Choroid plexus epithelial cell (primary cell): ENCODE data around the gene SETBP1.

Experiments
- DNase-seq: peaks from one replicate; pipeline ENCODE4 v3.0.0-alpha.2; 2010; ENCODE audit warnings: low read depth
- H3K4me3 ChIP-seq: 2 replicates; pipeline ENCODE4 v1.5.1; 2011; ENCODE audit warnings: low read depth, mild to moderate bottlenecking, control low read depth, low read length, moderate library complexity
- TF ChIP-seq, protein P1 (sequence below): conservative IDR thresholded peaks from 2 replicates; pipeline ENCODE4 v1.5.1; 2011; ENCODE audit warnings: low read depth, mild to moderate bottlenecking, control low read depth, inconsistent platforms, low read length, moderate library complexity

SETBP1 gene

DNA sequence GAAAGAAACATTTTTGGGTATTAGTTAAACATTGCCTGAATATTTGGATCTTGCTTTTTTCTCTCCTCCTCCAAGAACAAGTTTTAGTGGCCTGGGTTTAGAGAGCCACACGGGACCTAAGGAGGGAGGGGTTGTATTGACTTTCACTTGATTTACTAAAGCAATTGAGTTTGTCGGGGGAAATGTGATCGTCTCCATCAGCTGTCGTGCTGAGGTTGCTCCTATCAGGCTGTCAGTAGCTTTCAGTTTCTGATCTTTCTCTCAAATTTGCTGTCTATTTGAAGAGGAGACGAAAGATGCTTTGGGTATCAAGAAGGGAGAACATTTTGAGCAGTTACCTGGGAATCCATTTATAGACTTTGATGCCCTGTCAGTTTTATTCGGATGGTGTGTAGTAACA is 106.0 kb downstream of the SETBP1 start:
- TF ChIP-seq, protein P1, sequence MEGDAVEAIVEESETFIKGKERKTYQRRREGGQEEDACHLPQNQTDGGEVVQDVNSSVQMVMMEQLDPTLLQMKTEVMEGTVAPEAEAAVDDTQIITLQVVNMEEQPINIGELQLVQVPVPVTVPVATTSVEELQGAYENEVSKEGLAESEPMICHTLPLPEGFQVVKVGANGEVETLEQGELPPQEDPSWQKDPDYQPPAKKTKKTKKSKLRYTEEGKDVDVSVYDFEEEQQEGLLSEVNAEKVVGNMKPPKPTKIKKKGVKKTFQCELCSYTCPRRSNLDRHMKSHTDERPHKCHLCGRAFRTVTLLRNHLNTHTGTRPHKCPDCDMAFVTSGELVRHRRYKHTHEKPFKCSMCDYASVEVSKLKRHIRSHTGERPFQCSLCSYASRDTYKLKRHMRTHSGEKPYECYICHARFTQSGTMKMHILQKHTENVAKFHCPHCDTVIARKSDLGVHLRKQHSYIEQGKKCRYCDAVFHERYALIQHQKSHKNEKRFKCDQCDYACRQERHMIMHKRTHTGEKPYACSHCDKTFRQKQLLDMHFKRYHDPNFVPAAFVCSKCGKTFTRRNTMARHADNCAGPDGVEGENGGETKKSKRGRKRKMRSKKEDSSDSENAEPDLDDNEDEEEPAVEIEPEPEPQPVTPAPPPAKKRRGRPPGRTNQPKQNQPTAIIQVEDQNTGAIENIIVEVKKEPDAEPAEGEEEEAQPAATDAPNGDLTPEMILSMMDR = no peak
- H3K4me3 ChIP-seq = no peak overlapping the region
- DNase-seq = no peak

- TF ChIP-seq, protein P1 = no peak
- no peak overlapping the region for H3K4me3 ChIP-seq
- no peak for DNase-seq
Observed at GRCh38 chr18:44788334-44788733, 107.6 kb downstream of the SETBP1 start.

- no peak overlapping the region for H3K4me3 ChIP-seq
- TF ChIP-seq, protein P1 = no peak
- DNase-seq = no peak
Observed at GRCh38 chr18:44789710-44790109, 109.0 kb downstream of the SETBP1 start.

- TF ChIP-seq, protein P1 = no peak
- no peak for DNase-seq
- no peak overlapping the region for H3K4me3 ChIP-seq
Observed at GRCh38 chr18:44790860-44791259, 110.2 kb downstream of the SETBP1 start.

- DNase-seq = no peak
- H3K4me3 ChIP-seq = no peak overlapping the region
- TF ChIP-seq, protein P1 = no peak
Observed at GRCh38 chr18:44791520-44791919, 110.8 kb downstream of the SETBP1 start.

DNA sequence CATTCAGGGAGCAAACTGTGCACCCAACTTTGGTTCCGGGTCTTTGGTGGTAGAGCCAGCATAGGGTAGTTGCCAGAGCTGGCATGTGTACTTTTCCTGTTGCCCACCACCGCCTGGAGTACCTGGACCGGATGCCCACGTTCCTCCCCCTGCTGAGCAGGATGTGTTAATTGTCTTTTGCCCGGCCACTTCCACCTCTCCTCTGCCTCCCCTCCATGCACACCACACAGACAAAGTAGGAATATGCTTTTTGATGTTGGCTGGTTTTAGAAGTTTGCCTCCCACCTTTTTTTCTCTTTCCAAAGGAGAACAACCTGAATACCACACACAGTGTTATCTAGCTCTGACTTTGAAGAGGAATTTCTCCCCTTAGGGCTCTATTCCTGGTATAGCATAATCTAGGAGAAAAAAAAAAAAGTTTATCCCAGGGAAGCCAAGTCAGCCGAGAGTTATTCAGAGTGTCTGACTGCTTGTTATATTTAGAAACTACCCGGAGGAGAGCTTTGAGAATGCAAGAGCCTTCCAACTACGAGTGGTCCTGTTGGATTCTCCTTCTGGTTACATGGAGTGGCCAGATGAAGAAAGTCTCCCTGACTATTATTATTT is 111.9 kb downstream of the SETBP1 start:
- H3K4me3 ChIP-seq = no peak overlapping the region

GRCh38 chr18:44793194-44793593 is 112.5 kb downstream of the SETBP1 start:
- DNase-seq = no peak
- TF ChIP-seq, protein P1 = no peak

More for the DNA sequence above, 111.9 kb downstream of the SETBP1 start:
- no peak for DNase-seq
- TF ChIP-seq, protein P1 = no peak

More at GRCh38 chr18:44793194-44793593, 112.5 kb downstream of the SETBP1 start:
- no peak overlapping the region for H3K4me3 ChIP-seq
